Stimulated activated CD8-positive, alpha-beta memory T cell treated with anti-CD3 and anti-CD28 coated beads, Interleukin-7, amount 100 ng/mL, for 4 hours (primary cell): ENCODE measurements around the gene PDE4A.

ENCODE experiments used
- DNase-seq, 2 donors: peaks; one replicate each; pipeline ENCODE4 v3.0.0-alpha.2; 2020; ENCODE audit warnings: low read depth in 2 of 2

Gene PDE4A

GRCh38 chr19:10510301-10510802 is 90.0 kb downstream of the PDE4A start:
- peak in 1 of 2 donors; percentile 36 for DNase-seq

- no peak for DNase-seq
These were observed 92.9 kb downstream of the PDE4A start for GRCh38 chr19:10513223-10513622.

- DNase-seq = peak in 1 of 2 donors; percentile 40
These were observed 94.1 kb downstream of the PDE4A start for GRCh38 chr19:10514211-10515145.

GRCh38 chr19:10516064-10516385 is 95.7 kb downstream of the PDE4A start:
- peak in 1 of 2 donors; percentile 39 for DNase-seq

- DNase-seq = no peak
These were observed 96.4 kb downstream of the PDE4A start for GRCh38 chr19:10516671-10517286.

- DNase-seq = peak in 1 of 2 donors; percentile 39
These were observed 97.0 kb downstream of the PDE4A start, which contains the start of gene S1PR5 for GRCh38 chr19:10517361-10517759. Gene S1PR5 (minus strand): TSS chr19:10517447. CDS start chr19:10515011, 2,436 bp downstream.

- DNase-seq = peak in 1 of 2 donors; percentile 47
These were observed 97.6 kb downstream of the PDE4A start for GRCh38 chr19:10517760-10518443.

GRCh38 chr19:10518444-10519361 is 98.4 kb downstream of the PDE4A start:
- no peak for DNase-seq
